Adrenal gland (tissue), 12 donors: ENCODE data around the gene UXS1. TPM values are rescaled to one million over a fixed set of nuclear protein-coding genes. Genes with fewer than 3 reads are reported as not detected.
A peak's percentile ranks its signal among the peaks of the same experiment; 100 is the strongest.

Source experiments
- DNase-seq, 7 donors: peaks; one replicate each; pipeline ENCODE4 v3.0.0-alpha.2; 2019 to 2020
- H3K27ac ChIP-seq, 5 donors: fragments of 200-600 bp; sonication (generic) in 4 of 5; 1 replicate in 3 of 5; 2 replicates in 2 of 5; pipeline versions ENCODE4 v1.5.1 to v1.8.0; 2016 to 2020; ENCODE audit warnings: mild to moderate bottlenecking in 1 of 5
- H3K27me3 ChIP-seq: fragments of 200-600 bp; 2 replicates; pipeline ENCODE4 v1.8.0; 2021
- H3K36me3 ChIP-seq, 2 donors: fragments of 200-600 bp; replicated peaks in 1 of 2; 1 replicate in 1 of 2; 2 replicates in 1 of 2; pipeline versions ENCODE4 v1.5.1 to v1.8.0; 2018 to 2022
- H3K4me1 ChIP-seq, 2 donors: fragments of 200-600 bp; replicated peaks in 1 of 2; 1 replicate in 1 of 2; 2 replicates in 1 of 2; pipeline versions ENCODE4 v1.5.1 to v1.8.0; 2018 to 2021
- H3K4me3 ChIP-seq, 4 donors: fragments of 200-600 bp; sonication (generic) in 3 of 4; one replicate each; pipeline ENCODE4 v1.5.1; 2016 to 2018
- H3K9me3 ChIP-seq, 3 donors: fragments of 200-600 bp; sonication (generic) in 1 of 3; replicated peaks in 1 of 3; 1 replicate in 2 of 3; 2 replicates in 1 of 3; pipeline versions ENCODE4 v1.5.1 to v1.8.0; 2016 to 2021
- POLR2A ChIP-seq, 2 donors: fragments of 450-650 bp; IDR thresholded peaks; one replicate each; pipeline ENCODE4 v1.6.1; 2017; ENCODE audit warnings: antibody characterized with exemption in 2 of 2, mild to moderate bottlenecking in 2 of 2, moderate library complexity in 1 of 2
- WGBS, 4 donors: extraction: QIAGEN DNeasy Blood & Tissue Kit in 2 of 4; methylation state at CpG; one replicate each; pipeline versions ENCODE4 v1.1.5 to v1.1.7; 2013 to 2017; 5-methylcytosine and 5-hydroxymethylcytosine counted together
- intact Hi-C, 2 donors: fragments of 100-400 bp; cut with DNase I; formaldehyde crosslinking; loops; one replicate each; pipeline versions ENCODE4 v1.14.1 to v1.15.0; 2022 to 2023
- polyA plus RNA-seq, 3 donors: library from polyadenylated mRNA; stranded (reverse); fragments of 200-250 nt in 2 of 3; fragments of 350-450 nt in 1 of 3; fragmentation: Illumina TruSeq in 1 of 3; extraction: RNeasy Lipid Tissue Mini Kit (QIAGEN cat#74804) in 1 of 3; gene quantifications; one replicate each; pipeline ENCODE4 v1.2.3, GENCODE V29; 2013 to 2014
- total RNA-seq, 9 donors: library from RNA; depleted of rRNA in 4 of 9; stranded (reverse); fragments of >200 nt in 4 of 9; fragments of 120-200 nt in 1 of 9; fragmentation: NEBNext Ultra II Directional in 1 of 9; extraction: Animal tissue kit (Norgen Biotek cat#: 25700) in 1 of 9; gene quantifications; one replicate each; pipeline versions ENCODE4 v1.1.0 to v1.2.4, GENCODE V29; 2013 to 2023
- TF ChIP-seq, protein P1 (sequence below), 6 experiments: fragments of 450-650 bp in 4 of 6; fragments of 200-600 bp in 2 of 6; sonication (generic) in 1 of 6; IDR thresholded peaks; 1 replicate in 5 of 6; 2 replicates in 1 of 6; pipeline versions ENCODE4 v1.5.1 to v1.8.0; 2016 to 2021; ENCODE audit warnings: antibody characterized with exemption in 6 of 6, mild to moderate bottlenecking in 2 of 6, moderate library complexity in 1 of 6
- donor health status: healthy with polysubstance abuse.
- donor health status: Bipolar disorder and iron deficiency.
- donor health status: DM: yes; HTN: yes; CAD: no.
- donor health status: DM: no; HTN: no; CAD: no.
- donor health status: DM: no; HTN: no; CAD: no.
- donor health status: DM: yes; HTN: yes; CAD: no.

The UXS1 gene
- total and polyA plus RNA-seq, 12 donors: 5.7 to 145 (median 22.3) TPM

DNA sequence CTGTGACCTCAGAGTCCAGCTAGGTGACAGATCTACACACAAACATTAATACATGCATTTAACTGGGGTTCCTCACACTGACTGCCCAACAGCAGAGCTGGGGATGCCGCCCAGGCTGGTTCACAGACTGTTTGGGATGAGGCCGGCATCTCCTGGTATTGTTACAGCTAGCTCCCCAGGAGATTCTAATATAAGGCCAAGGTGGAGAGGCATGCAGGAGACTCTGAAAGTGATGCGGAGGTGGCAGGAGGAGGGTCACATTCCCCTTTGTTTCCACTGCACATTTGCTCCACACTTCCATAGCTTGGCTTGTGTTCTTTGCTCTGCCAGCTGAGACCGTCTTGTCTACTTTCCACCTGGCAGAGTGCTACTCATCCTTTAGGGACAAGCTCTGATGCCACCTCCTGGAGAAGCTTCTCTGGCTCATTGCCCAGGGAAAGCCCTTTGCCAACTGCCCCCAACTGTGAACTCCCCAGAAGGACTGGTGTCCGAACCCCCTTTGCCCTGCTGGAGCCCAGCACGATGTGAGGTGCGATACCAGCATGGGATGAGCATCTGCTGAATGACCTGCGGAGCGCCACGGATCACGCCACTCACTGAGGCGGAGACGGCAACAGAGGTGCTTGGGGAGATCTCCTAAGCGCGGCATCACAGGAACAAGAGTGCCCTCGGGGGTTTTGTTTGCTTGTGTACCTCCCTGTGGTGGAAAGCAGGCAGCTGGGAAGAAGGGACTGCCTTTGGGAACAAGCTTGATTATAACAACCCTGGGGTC lies 88.8 kb downstream of the UXS1 start:
- H3K36me3 ChIP-seq: no peaks in the 10 kb centered on the region
- no peak overlapping the region for H3K4me3 ChIP-seq
- intact Hi-C loops: loop anchor here (5.0 to 10.0 kb wide), 3 partner anchors 369 to 479 kb away; no protein-coding TSS in a partner anchor
- DNase-seq: peak in 1 of 7 donors; percentile 46
- no peaks in the 10 kb centered on the region for H3K4me1 ChIP-seq
- no peak overlapping the region for H3K27ac ChIP-seq
- H3K9me3 ChIP-seq: no peaks in the 10 kb centered on the region
- H3K27me3 ChIP-seq: no peaks in the 10 kb centered on the region
- TF ChIP-seq POLR2A (IDR thresholded peaks at IDR 0.05): no peak
- TF ChIP-seq, protein P1, sequence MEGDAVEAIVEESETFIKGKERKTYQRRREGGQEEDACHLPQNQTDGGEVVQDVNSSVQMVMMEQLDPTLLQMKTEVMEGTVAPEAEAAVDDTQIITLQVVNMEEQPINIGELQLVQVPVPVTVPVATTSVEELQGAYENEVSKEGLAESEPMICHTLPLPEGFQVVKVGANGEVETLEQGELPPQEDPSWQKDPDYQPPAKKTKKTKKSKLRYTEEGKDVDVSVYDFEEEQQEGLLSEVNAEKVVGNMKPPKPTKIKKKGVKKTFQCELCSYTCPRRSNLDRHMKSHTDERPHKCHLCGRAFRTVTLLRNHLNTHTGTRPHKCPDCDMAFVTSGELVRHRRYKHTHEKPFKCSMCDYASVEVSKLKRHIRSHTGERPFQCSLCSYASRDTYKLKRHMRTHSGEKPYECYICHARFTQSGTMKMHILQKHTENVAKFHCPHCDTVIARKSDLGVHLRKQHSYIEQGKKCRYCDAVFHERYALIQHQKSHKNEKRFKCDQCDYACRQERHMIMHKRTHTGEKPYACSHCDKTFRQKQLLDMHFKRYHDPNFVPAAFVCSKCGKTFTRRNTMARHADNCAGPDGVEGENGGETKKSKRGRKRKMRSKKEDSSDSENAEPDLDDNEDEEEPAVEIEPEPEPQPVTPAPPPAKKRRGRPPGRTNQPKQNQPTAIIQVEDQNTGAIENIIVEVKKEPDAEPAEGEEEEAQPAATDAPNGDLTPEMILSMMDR (IDR thresholded peaks at IDR 0.05): no peak
- 81 to 88% (median 83%) methylated on average over 13 to 16 of the region's 16 CpGs for WGBS, 4 donors

DNA sequence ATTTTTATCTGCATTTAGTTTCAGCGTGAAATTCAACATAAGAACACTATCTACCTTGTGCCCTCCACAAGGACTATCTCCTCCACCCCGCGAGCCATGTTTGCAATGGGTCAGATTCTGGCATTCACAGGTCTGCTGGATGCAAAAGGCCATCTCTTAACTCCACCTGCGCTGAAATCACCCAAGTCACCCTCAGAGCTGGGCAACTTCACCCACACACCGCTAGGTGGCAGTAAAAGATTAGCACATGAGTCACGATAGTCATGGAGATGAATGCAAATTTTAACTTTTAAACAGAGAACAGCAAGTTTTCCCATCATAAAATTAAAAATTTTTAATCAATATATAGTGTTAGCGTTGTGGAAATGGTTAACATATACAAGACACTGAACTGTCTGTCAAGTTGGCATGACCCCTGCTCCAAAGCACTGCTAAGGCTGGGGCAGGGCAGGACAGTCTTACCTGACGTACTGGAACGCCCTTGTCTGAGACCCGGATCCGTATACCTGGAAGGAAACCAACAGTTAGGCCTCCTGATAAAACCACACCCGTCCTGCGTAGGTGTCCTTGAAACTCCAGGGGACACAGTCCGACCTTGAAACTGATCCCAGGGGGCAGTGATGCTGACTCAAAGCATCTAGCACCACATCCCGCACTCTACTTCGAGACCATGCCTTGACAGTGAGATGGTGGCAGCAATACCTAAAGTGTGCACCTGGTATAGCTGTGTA lies 89.6 kb downstream of the UXS1 start:
- Histone ChIP-seq H3K36me3 (no peaks in the 10 kb centered on the region), H3K27ac (no peak overlapping the region), H3K4me3 (no peak overlapping the region), H3K4me1 (no peaks in the 10 kb centered on the region), H3K9me3 (no peaks in the 10 kb centered on the region), H3K27me3 (no peaks in the 10 kb centered on the region)
- intact Hi-C loops: loop anchor here (5.0 to 10.0 kb wide), 3 partner anchors 370 to 480 kb away; no protein-coding TSS in a partner anchor
- no peak for TF ChIP-seq POLR2A (IDR thresholded peaks at IDR 0.05)
- TF ChIP-seq, protein P1 (IDR thresholded peaks at IDR 0.05): peak; percentile 87 to 97 (median 93)
- 40 to 51% (median 41%) methylated on average over 10 to 16 of the region's 16 CpGs for WGBS, 4 donors
- peak; percentile 49 to 87 (median 62) for DNase-seq

DNA sequence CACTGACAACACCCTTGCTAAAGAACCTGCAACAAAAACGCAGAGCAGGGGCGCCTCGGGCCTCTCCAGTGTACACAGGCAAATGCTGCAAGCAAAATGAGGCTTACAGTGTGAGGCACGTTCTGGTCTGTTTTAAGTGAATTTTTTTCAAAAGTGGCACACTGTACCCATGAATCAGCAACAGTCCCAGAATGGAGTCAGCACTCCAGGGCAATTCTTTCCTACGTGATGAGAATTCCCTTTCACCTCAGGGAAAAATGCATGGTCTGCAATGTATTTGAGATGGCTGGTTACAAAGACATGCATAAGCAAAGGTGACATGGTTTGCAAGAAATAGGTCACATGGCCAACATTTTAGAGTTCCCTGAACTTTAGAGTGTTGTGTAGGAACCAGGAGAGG lies 94.4 kb downstream of the UXS1 start:
- no peak for DNase-seq
- H3K4me1 ChIP-seq: no peaks in the 10 kb centered on the region
- no peaks in the 10 kb centered on the region for H3K27me3 ChIP-seq
- intact Hi-C loops: loop anchor here (10.0 kb wide), 2 partner anchors 375 to 485 kb away; no protein-coding TSS in a partner anchor
- TF ChIP-seq, protein P1 (IDR thresholded peaks at IDR 0.05): no peak
- TF ChIP-seq POLR2A (IDR thresholded peaks at IDR 0.05): no peak
- no peak overlapping the region for H3K27ac ChIP-seq
- no peak overlapping the region for H3K4me3 ChIP-seq
- H3K9me3 ChIP-seq: no peaks in the 10 kb centered on the region
- 80 to 94% (median 92%) methylated on average over 5 of the region's 5 CpGs for whole genome bisulfite sequencing, 4 donors
- H3K36me3 ChIP-seq: no peaks in the 10 kb centered on the region

DNA sequence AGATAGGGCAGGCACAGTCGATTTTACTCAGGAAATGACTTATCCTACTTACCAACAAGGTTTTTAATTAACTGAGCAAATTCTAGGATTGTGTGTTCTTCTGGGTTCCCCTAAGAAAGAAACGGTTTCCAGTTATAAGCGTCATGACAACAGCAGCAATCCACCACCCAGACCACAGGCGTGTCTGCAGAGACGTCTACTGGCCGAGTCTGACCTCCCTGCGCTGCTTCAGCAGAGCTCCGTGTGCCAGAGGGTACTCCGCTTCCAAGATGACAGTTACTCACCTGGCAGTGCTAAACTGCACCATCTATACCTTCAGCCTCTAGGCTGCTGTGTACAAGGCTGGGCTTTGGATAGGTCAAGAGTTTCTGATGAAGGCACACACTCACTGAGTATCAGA lies 95.4 kb downstream of the UXS1 start:
- no peaks in the 10 kb centered on the region for H3K27me3 ChIP-seq
- no peak overlapping the region for H3K4me3 ChIP-seq
- no peaks in the 10 kb centered on the region for H3K4me1 ChIP-seq
- no peaks in the 10 kb centered on the region for H3K9me3 ChIP-seq
- TF ChIP-seq, protein P1 (IDR thresholded peaks at IDR 0.05): no peak
- TF ChIP-seq POLR2A (IDR thresholded peaks at IDR 0.05): no peak
- no peak overlapping the region for H3K27ac ChIP-seq
- intact Hi-C loops: no loop called here
- no peaks in the 10 kb centered on the region for H3K36me3 ChIP-seq
- peak in 1 of 7 donors; percentile 54 for DNase-seq
- 73 to 81% (median 78%) methylated on average over 8 to 9 of the region's 9 CpGs for WGBS, 4 donors
